Karpas-422 (cell line): Measurements from ENCODE around the gene SMIM41. TPM values are rescaled to one million over a fixed set of nuclear protein-coding genes. Genes with fewer than 3 reads are reported as not detected.

Experiments used
- DNase-seq: peaks from one replicate; pipeline ENCODE4 v3.0.0-alpha.2; 2015
- H2AFZ ChIP-seq: fragments of 200-600 bp; sonication (generic); 2 replicates; pipeline ENCODE4 v1.6.1; 2014; ENCODE audit warnings: antibody characterized with exemption, low read length, mixed read lengths
- H3K27ac ChIP-seq: fragments of 200-600 bp; sonication (generic); 2 replicates; pipeline ENCODE4 v1.5.1; 2014; ENCODE audit warnings: mild to moderate bottlenecking, low read length, moderate library complexity
- H3K27me3 ChIP-seq: fragments of 200-600 bp; sonication (generic); 2 replicates; pipeline ENCODE4 v1.6.1; 2014; ENCODE audit warnings: low read length, mixed read lengths
- H3K36me3 ChIP-seq: fragments of 200-600 bp; sonication (generic); 2 replicates; pipeline ENCODE4 v1.6.1; 2014; ENCODE audit warnings: low read length, mixed read lengths; ENCODE audit not compliant: insufficient read depth
- H3K4me1 ChIP-seq: fragments of 200-600 bp; sonication (generic); 2 replicates; pipeline ENCODE4 v1.6.1; 2014; ENCODE audit warnings: mild to moderate bottlenecking, low read length, mixed read lengths
- H3K4me2 ChIP-seq: fragments of 200-600 bp; sonication (generic); 2 replicates; pipeline ENCODE4 v1.6.1; 2014; ENCODE audit warnings: low read length, low read depth, mild to moderate bottlenecking; ENCODE audit not compliant: poor library complexity, severe bottlenecking
- H3K4me3 ChIP-seq: fragments of 200-600 bp; sonication (generic); 2 replicates; pipeline ENCODE4 v1.5.1; 2014; ENCODE audit warnings: mild to moderate bottlenecking, antibody characterized with exemption, low read length, mixed read lengths
- H3K79me2 ChIP-seq: fragments of 200-600 bp; sonication (generic); 2 replicates; pipeline ENCODE4 v1.6.1; 2014; ENCODE audit warnings: mild to moderate bottlenecking, low read length, mixed read lengths
- H3K9ac ChIP-seq: fragments of 200-600 bp; sonication (generic); 2 replicates; pipeline ENCODE4 v1.6.0; 2014; ENCODE audit warnings: low read length
- H3K9me2 ChIP-seq: fragments of 200-600 bp; sonication (generic), shearing (Covaris generic); replicated peaks from 2 replicates; pipeline ENCODE4 v1.6.0; 2014; ENCODE audit warnings: mild to moderate bottlenecking, low read length, moderate library complexity; ENCODE audit not compliant: insufficient read depth
- H3K9me3 ChIP-seq: fragments of 300-700, 200-600 bp; sonication (generic); 2 replicates; pipeline ENCODE4 v1.6.1; 2014; ENCODE audit warnings: low read length, mixed read lengths
- H4K20me1 ChIP-seq: fragments of 200-600 bp; sonication (generic); 2 replicates; pipeline ENCODE4 v1.6.1; 2014; ENCODE audit warnings: mild to moderate bottlenecking, antibody characterized with exemption, low read length, low read depth; ENCODE audit not compliant: insufficient read depth
- total RNA-seq: library from RNA; depleted of rRNA; stranded (reverse); fragments of >200 nt; shearing (Covaris generic); gene quantifications from 2 replicates; pipeline ENCODE4 v1.2.3, GENCODE V29; 2014; ENCODE audit warnings: low replicate concordance

SMIM41 gene
- total RNA-seq, 1 experiment from 2014 or later = 0.75 TPM

GRCh38 chr12:52058631-52059361, 20.7 kb upstream of the SMIM41 start:
- H3K9me3 ChIP-seq = no peaks in the 10 kb centered on the region
- H3K27ac ChIP-seq = no peak overlapping the region
- H3K4me2 ChIP-seq = no peak overlapping the region
- H3K27me3 ChIP-seq = no peaks in the 10 kb centered on the region
- H4K20me1 ChIP-seq = no peaks in the 10 kb centered on the region
- H3K4me1 ChIP-seq = peaks cover 13% of the 10 kb centered on the region
- H3K79me2 ChIP-seq = no peaks in the 10 kb centered on the region
- H3K9ac ChIP-seq = no peak overlapping the region
- H3K4me3 ChIP-seq = no peak overlapping the region
- no peak for DNase-seq
- no peaks in the 10 kb centered on the region for H3K36me3 ChIP-seq
- H2AFZ ChIP-seq = no peak overlapping the region
- H3K9me2 ChIP-seq = no peaks in the 10 kb centered on the region

GRCh38 chr12:52059582-52060497, 19.7 kb upstream of the SMIM41 start:
- Histone ChIP-seq H3K9me2 (no peaks in the 10 kb centered on the region), H3K36me3 (no peaks in the 10 kb centered on the region), H3K79me2 (no peaks in the 10 kb centered on the region), H3K27me3 (no peaks in the 10 kb centered on the region), H3K4me1 (peaks cover 13% of the 10 kb centered on the region), H2AFZ (no peak overlapping the region), H4K20me1 (no peaks in the 10 kb centered on the region), H3K4me2 (no peak overlapping the region), H3K27ac (no peak overlapping the region), H3K9ac (no peak overlapping the region), H3K9me3 (no peaks in the 10 kb centered on the region), H3K4me3 (no peak overlapping the region)
- no peak for DNase-seq

DNA sequence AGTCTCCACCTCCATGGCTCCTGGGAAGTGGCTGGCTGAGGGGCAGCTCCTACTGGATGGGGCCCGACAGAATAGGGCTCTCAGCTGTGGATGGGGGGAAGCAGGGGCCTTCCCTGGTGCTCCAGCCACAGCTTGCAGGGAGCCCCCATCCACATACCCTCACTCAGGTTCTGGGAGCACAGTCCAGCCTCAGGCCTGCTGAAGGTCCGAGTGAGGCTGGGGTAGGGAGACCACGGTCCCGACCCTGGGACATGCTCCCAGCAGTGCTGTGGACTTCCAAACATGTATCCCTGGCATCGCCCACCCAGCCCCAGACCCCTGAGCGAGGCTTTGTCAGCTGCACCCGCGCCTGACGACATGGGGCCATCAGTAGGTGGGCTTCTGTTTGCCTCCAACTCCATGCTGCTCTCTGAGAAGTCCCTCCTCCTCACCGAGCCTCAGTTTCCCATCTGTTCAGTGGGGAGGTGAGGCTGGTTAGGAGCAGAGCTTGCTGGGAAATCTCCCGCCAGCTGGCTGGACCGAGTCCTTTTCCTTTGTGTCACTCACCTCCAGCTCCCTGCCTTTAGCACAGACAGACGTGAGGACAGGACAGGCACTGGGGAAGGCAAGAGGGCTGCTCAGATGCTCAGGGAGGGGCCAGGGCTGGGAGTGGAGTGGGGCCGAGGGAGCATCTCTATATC, 18.9 kb upstream of the SMIM41 start:
- Histone ChIP-seq H3K4me2 (no peak overlapping the region), H2AFZ (no peak overlapping the region), H3K9me3 (no peaks in the 10 kb centered on the region), H3K9me2 (no peaks in the 10 kb centered on the region), H3K4me1 (peaks cover 13% of the 10 kb centered on the region), H3K27me3 (no peaks in the 10 kb centered on the region), H3K4me3 (no peak overlapping the region), H3K79me2 (no peaks in the 10 kb centered on the region), H4K20me1 (no peaks in the 10 kb centered on the region), H3K9ac (no peak overlapping the region), H3K27ac (no peak overlapping the region), H3K36me3 (no peaks in the 10 kb centered on the region)
- no peak for DNase-seq

DNA sequence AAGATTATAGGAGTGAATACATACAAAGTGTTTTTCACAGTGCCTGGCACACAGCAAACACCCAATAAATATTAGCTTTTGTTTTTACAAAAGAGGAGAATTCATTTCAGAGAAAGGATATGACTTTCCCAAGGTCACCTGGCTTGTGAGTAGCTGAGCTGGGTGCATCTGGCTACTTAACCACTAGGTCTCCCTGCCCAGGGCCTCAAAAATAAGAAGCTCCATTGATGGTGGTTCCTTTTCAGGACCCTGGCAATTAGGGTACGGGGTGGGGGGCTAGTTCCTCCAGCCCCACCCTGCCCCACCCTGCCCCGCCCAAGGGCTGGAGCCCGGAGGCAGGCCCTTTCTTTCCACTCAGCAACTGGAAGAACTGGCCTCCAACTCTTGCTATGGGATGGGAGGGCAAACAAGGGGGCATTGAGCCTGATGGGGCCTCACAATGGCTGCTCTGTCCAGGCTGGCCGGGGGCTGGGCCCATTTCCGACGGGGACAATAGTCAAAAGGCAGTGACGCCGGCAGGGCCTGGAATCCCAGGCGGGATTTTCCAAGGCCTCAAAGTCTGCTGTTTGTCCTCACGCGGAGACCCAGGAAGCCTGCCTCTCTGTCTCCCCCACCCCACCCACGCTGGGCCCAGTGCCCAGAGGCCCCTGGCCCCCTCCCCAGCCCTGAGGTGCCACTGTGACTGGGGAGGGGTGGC, 17.9 kb upstream of the SMIM41 start:
- no peak overlapping the region for H3K4me3 ChIP-seq
- H2AFZ ChIP-seq = no peak overlapping the region
- H3K9me2 ChIP-seq = no peaks in the 10 kb centered on the region
- H3K36me3 ChIP-seq = no peaks in the 10 kb centered on the region
- no peak overlapping the region for H3K27ac ChIP-seq
- H3K4me2 ChIP-seq = no peak overlapping the region
- no peak for DNase-seq
- no peaks in the 10 kb centered on the region for H3K27me3 ChIP-seq
- no peaks in the 10 kb centered on the region for H3K79me2 ChIP-seq
- H3K9me3 ChIP-seq = no peaks in the 10 kb centered on the region
- H3K4me1 ChIP-seq = peaks cover 13% of the 10 kb centered on the region
- H3K9ac ChIP-seq = no peak overlapping the region
- no peaks in the 10 kb centered on the region for H4K20me1 ChIP-seq

DNA sequence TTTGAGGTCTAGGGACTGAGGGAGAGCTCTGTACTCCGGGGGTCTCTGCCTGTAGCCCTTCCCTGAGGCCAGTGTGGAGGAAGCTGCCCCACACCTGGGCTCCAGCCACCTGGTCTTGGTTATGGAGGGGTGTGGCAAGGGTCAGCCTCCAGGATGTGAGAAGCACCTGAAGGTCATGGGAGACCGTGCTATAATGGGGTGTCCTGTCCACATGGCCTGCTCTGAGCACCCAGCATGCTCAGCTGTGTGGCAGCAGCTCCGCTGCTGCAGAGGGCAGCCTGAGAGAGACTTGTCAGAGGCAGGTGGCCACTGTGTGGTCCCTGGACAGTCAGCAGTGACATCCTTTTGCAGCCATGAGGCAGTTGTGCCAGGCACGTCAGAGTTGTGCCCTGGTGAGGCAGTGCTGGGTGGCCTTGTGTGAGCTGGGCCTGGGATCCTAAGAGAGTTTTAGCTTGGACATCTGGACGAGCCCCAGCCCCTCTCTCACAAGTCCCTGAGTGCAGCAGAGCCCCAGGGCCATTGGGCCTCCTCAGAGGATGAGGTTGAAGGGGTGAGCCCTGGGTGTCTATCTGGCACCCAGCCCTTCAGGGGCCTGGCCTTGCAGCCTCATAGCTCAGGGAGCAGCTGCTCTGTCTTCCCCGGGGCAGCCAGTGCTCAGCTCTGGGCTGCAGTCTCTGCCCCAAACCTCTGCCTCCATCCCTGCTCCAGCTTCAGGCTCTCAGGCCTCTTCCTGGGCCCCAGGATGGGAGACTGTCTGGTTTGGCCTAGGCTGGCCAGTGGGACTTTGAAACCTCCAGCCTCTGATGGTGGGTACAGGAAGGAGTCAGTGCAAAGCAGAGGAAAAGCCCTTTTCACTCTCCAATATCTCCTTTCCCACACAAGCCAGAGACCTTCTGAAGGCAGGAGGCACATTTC, 17.1 kb upstream of the SMIM41 start:
- Histone ChIP-seq H3K4me2 (no peak overlapping the region), H3K9ac (no peak overlapping the region), H2AFZ (no peak overlapping the region)

GRCh38 chr12:52063082-52063924, 16.2 kb upstream of the SMIM41 start:
- Histone ChIP-seq H3K79me2 (no peaks in the 10 kb centered on the region), H3K4me2 (no peak overlapping the region), H3K27ac (no peak overlapping the region), H3K36me3 (no peaks in the 10 kb centered on the region), H3K9me3 (no peaks in the 10 kb centered on the region), H3K4me3 (no peak overlapping the region), H2AFZ (no peak overlapping the region), H3K9ac (no peak overlapping the region), H4K20me1 (no peaks in the 10 kb centered on the region), H3K9me2 (no peaks in the 10 kb centered on the region), H3K4me1 (peaks cover 13% of the 10 kb centered on the region), H3K27me3 (no peaks in the 10 kb centered on the region)
- no peak for DNase-seq

More for the DNA sequence above, 17.1 kb upstream of the SMIM41 start:
- DNase-seq = no peak
- Histone ChIP-seq H3K4me1 (peaks cover 13% of the 10 kb centered on the region), H3K36me3 (no peaks in the 10 kb centered on the region), H3K9me3 (no peaks in the 10 kb centered on the region), H3K9me2 (no peaks in the 10 kb centered on the region), H3K27me3 (no peaks in the 10 kb centered on the region), H4K20me1 (no peaks in the 10 kb centered on the region), H3K27ac (no peak overlapping the region), H3K79me2 (no peaks in the 10 kb centered on the region), H3K4me3 (no peak overlapping the region)
